ENCODE results near the gene KIAA1328. TPM values are rescaled to one million over a fixed set of nuclear protein-coding genes. Genes with fewer than 3 reads are reported as not detected.

KIAA1328 gene
- total and polyA plus RNA-seq, 2 experiments from 2014 or later, result 3.3 to 12.5 TPM

DNA sequence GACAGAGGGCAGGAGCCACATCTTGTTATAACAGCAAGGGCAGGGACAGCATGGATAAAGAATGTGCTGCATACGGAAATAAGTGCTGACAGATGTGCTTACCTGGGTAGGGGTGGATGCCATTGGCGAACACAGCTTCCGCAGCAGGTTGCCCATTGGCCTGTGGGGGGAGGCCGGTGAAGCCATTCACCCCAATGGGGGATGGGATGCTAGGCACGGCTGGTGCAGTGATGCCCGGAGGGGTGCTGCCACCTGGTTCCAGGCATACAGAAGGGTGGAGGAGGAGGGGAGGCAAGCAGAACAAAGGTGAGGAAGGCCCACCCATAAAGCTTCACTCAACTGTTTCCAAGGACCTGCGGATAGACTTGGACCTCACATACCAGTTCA, 441.7 kb downstream of the KIAA1328 start:
- Histone ChIP-seq H3K9me2 (replicated peaks; ENCODE audit: insufficient read depth) (no peaks in the 10 kb centered on the region), H3K27ac (no peak overlapping the region), H3K4me2 (no peak overlapping the region), H3K9me3 (ENCODE audit: low read depth) (no peaks in the 10 kb centered on the region), H3K79me2 (no peaks in the 10 kb centered on the region), H3K36me3 (replicated peaks; ENCODE audit: insufficient read depth, low read depth) (no peaks in the 10 kb centered on the region), H3K4me3 (no peak overlapping the region), H2AFZ (no peak overlapping the region), H4K20me1 (ENCODE audit: insufficient read depth, poor library complexity, severe bottlenecking) (no peaks in the 10 kb centered on the region), H3K27me3 (no peaks in the 10 kb centered on the region), H3K4me1 (ENCODE audit: insufficient read depth) (no peaks in the 10 kb centered on the region)
- TF ChIP-seq CTCF (IDR thresholded peaks at IDR 0.05; ENCODE audit: poor library complexity), result no peak
- TF ChIP-seq EZH2 (IDR thresholded peaks at IDR 0.05; ENCODE audit: borderline replicate concordance), result no peak
- TF ChIP-seq EZH2phosphoT487 (IDR thresholded peaks at IDR 0.05; ENCODE audit: low read depth, severe bottlenecking, unreplicated experiment), result no peak
- WGBS (ENCODE audit: low lambda C conversion rate, missing lambda C conversion rate), result 92% methylated on average over 7 of the region's 7 CpGs
- DNase-seq (ENCODE audit: low spot score), result no peak

- H3K9me2 ChIP-seq (replicated peaks; ENCODE audit: insufficient read depth), result no peaks in the 10 kb centered on the region
- H3K4me2 ChIP-seq, result no peak overlapping the region
- H3K4me3 ChIP-seq, result no peak overlapping the region
- no peaks in the 10 kb centered on the region for H3K36me3 ChIP-seq (replicated peaks; ENCODE audit: insufficient read depth, low read depth)
- H3K27me3 ChIP-seq, result no peaks in the 10 kb centered on the region
- H3K27ac ChIP-seq, result no peak overlapping the region
- no peak for DNase-seq (ENCODE audit: low spot score)
- no peaks in the 10 kb centered on the region for H4K20me1 ChIP-seq (ENCODE audit: insufficient read depth, poor library complexity, severe bottlenecking)
- H3K4me1 ChIP-seq (ENCODE audit: insufficient read depth), result no peaks in the 10 kb centered on the region
- H3K9me3 ChIP-seq (ENCODE audit: low read depth), result no peaks in the 10 kb centered on the region
- 67% methylated on average over 2 of the region's 2 CpGs for whole genome bisulfite sequencing (ENCODE audit: low lambda C conversion rate, missing lambda C conversion rate)
- H3K79me2 ChIP-seq, result no peaks in the 10 kb centered on the region
- TF ChIP-seq EZH2phosphoT487 (IDR thresholded peaks at IDR 0.05; ENCODE audit: low read depth, severe bottlenecking, unreplicated experiment), result no peak
- TF ChIP-seq CTCF (IDR thresholded peaks at IDR 0.05; ENCODE audit: poor library complexity), result no peak
- no peak for TF ChIP-seq EZH2 (IDR thresholded peaks at IDR 0.05; ENCODE audit: borderline replicate concordance)
- no peak overlapping the region for H2AFZ ChIP-seq
These were observed 443.3 kb downstream of the KIAA1328 start for GRCh38 chr18:37272226-37272625.

DNA sequence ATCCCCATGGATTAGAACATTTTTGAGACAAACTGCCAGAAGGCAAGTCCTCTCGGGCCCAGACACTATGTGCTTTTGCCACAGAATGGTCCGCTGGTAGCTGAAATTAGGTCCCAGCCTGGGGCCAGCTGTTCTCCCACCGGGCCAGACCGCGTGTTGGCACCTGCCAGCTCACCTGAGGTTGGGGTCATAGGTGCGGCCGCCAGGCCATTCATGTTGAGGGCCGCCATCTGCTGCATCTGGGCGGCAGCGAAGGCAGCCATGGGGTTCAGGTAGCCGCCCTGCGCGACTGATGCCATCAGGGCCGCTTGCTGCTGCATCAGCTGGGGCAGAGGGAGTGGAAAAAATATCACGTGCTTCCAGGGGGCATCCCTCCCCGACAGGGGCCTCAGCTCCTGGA, 443.9 kb downstream of the KIAA1328 start:
- Histone ChIP-seq H3K4me3 (no peak overlapping the region), H2AFZ (no peak overlapping the region), H3K4me1 (ENCODE audit: insufficient read depth) (no peaks in the 10 kb centered on the region), H3K27ac (no peak overlapping the region), H3K9me3 (ENCODE audit: low read depth) (no peaks in the 10 kb centered on the region), H3K9me2 (replicated peaks; ENCODE audit: insufficient read depth) (no peaks in the 10 kb centered on the region), H3K36me3 (replicated peaks; ENCODE audit: insufficient read depth, low read depth) (no peaks in the 10 kb centered on the region), H3K4me2 (no peak overlapping the region), H3K27me3 (no peaks in the 10 kb centered on the region), H4K20me1 (ENCODE audit: insufficient read depth, poor library complexity, severe bottlenecking) (no peaks in the 10 kb centered on the region), H3K79me2 (no peaks in the 10 kb centered on the region)
- WGBS (ENCODE audit: low lambda C conversion rate, missing lambda C conversion rate), result 90% methylated on average over 16 of the region's 16 CpGs
- TF ChIP-seq EZH2phosphoT487 (IDR thresholded peaks at IDR 0.05; ENCODE audit: low read depth, severe bottlenecking, unreplicated experiment) (no peak), CTCF (IDR thresholded peaks at IDR 0.05; ENCODE audit: poor library complexity) (no peak), EZH2 (IDR thresholded peaks at IDR 0.05; ENCODE audit: borderline replicate concordance) (no peak)
- no peak for DNase-seq (ENCODE audit: low spot score)
